Measurements from ENCODE around the gene INTS2. TPM values are rescaled to one million over a fixed set of nuclear protein-coding genes. Genes with fewer than 3 reads are reported as not detected.

The INTS2 gene
- total and polyA plus RNA-seq, 12 donors = 1.3 to 14.1 (median 8.7) TPM

DNA sequence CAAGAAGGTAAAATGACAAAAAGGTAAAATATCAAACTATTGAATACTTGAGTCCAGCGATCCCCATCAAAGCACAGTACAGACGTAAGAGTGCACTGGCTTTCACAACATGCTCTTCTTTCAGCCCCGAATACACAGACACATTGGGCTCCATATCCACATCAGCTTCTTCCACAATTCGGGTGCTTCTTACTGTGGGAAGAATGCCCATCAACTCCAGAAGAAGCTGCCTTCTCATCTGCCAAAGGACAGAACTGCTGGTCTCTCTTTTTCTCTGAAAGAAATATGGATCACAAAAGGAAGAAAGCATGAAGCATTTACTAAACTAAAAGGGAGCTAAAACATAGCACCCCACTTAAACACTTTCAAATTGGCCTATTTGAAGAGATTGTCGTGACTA is 20.4 kb downstream of the INTS2 start:
- intact Hi-C loops (cut with DNase I) = no loop called here
- peaks cover 0 to 53% of the 10 kb centered on the region in 2 donors for H3K36me3 ChIP-seq (replicated peaks in 1 of 2)

DNA sequence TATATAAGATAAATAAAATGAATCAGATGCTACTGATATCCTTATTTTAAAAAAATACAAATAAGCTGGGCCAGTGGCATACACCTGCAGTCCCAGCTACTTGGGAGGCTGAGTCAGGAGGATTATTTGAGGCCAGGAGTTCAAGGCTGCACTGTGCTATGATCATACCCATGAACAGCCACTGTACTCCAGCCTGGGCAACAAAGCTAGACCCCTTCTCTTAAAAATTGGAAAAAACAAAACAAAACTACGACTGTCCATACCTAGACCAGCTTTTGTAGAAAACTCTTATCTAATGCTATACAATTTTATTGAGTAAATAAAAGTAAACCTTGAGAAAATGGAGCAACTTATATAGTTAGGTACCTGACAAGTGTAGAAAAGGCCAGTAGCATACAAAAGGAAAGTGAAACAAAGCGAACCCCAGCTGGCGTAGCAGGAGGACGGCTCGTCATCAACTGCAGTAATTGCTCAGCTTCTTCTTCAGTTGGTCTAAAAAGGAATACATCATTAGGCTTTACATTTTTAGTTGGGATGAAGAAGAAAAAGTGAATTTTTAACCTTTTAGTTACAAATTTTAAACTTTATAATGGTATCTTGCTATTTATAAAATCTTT is 23.6 kb downstream of the INTS2 start:
- H3K9me3 ChIP-seq (replicated peaks in 1 of 3) = no peaks in the 10 kb centered on the region
- TF ChIP-seq, protein P1, sequence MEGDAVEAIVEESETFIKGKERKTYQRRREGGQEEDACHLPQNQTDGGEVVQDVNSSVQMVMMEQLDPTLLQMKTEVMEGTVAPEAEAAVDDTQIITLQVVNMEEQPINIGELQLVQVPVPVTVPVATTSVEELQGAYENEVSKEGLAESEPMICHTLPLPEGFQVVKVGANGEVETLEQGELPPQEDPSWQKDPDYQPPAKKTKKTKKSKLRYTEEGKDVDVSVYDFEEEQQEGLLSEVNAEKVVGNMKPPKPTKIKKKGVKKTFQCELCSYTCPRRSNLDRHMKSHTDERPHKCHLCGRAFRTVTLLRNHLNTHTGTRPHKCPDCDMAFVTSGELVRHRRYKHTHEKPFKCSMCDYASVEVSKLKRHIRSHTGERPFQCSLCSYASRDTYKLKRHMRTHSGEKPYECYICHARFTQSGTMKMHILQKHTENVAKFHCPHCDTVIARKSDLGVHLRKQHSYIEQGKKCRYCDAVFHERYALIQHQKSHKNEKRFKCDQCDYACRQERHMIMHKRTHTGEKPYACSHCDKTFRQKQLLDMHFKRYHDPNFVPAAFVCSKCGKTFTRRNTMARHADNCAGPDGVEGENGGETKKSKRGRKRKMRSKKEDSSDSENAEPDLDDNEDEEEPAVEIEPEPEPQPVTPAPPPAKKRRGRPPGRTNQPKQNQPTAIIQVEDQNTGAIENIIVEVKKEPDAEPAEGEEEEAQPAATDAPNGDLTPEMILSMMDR (IDR thresholded peaks at IDR 0.05) = no peak
- TF ChIP-seq POLR2A (IDR thresholded peaks at IDR 0.05) = no peak
- H3K36me3 ChIP-seq (replicated peaks in 1 of 2) = peaks cover 0 to 41% of the 10 kb centered on the region in 2 donors
- H3K27ac ChIP-seq = no peak overlapping the region
- no peaks in the 10 kb centered on the region for H3K4me1 ChIP-seq (replicated peaks in 1 of 2)
- H3K4me3 ChIP-seq = no peak overlapping the region
- WGBS, 4 donors = 88 to 93% (median 90%) methylated on average over 5 of the region's 5 CpGs
- intact Hi-C loops (cut with DNase I) = no loop called here
- no peaks in the 10 kb centered on the region for H3K27me3 ChIP-seq
- peak in 1 of 7 donors; percentile 7 for DNase-seq

More for the DNA sequence above, 20.4 kb downstream of the INTS2 start:
- no peaks in the 10 kb centered on the region for H3K27me3 ChIP-seq
- DNase-seq = no peak
- TF ChIP-seq POLR2A (IDR thresholded peaks at IDR 0.05) = no peak
- TF ChIP-seq, protein P1 (IDR thresholded peaks at IDR 0.05) = no peak
- H3K4me1 ChIP-seq (replicated peaks in 1 of 2) = no peaks in the 10 kb centered on the region
- no peak overlapping the region for H3K4me3 ChIP-seq
- no peak overlapping the region for H3K27ac ChIP-seq
- no peaks in the 10 kb centered on the region for H3K9me3 ChIP-seq (replicated peaks in 1 of 3)
- WGBS, 4 donors = 93 to 95% (median 95%) methylated on average over 5 of the region's 5 CpGs

DNA sequence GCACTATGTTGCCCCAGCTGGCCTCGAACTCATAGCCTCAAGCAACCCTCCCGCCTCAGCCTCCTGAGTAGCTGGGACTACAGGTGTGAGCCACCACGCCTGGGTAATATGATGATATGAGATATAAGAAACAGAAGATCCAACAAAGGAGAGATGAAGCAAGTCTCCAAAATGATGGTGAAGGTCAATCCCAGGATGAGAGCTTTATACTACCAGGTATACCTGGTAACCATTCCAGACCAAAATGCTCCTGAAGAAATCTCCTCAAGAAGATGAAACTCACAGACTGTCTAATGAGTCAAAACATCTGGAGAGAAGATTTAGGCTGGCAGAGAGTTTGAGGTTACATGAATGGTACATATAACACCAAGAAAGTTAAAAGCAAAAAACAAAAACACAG is 24.5 kb downstream of the INTS2 start:
- no peak overlapping the region for H3K27ac ChIP-seq
- no peak for TF ChIP-seq POLR2A (IDR thresholded peaks at IDR 0.05)
- TF ChIP-seq, protein P1 (IDR thresholded peaks at IDR 0.05) = no peak
- WGBS, 4 donors = 94 to 100% (median 99%) methylated on average over 3 of the region's 3 CpGs
- intact Hi-C loops (cut with DNase I) = no loop called here
- peaks cover 0 to 50% of the 10 kb centered on the region in 2 donors for H3K36me3 ChIP-seq (replicated peaks in 1 of 2)
- no peak overlapping the region for H3K4me3 ChIP-seq
- H3K27me3 ChIP-seq = no peaks in the 10 kb centered on the region
- no peak for DNase-seq
- no peaks in the 10 kb centered on the region for H3K9me3 ChIP-seq (replicated peaks in 1 of 3)
- H3K4me1 ChIP-seq (replicated peaks in 1 of 2) = no peaks in the 10 kb centered on the region

DNA sequence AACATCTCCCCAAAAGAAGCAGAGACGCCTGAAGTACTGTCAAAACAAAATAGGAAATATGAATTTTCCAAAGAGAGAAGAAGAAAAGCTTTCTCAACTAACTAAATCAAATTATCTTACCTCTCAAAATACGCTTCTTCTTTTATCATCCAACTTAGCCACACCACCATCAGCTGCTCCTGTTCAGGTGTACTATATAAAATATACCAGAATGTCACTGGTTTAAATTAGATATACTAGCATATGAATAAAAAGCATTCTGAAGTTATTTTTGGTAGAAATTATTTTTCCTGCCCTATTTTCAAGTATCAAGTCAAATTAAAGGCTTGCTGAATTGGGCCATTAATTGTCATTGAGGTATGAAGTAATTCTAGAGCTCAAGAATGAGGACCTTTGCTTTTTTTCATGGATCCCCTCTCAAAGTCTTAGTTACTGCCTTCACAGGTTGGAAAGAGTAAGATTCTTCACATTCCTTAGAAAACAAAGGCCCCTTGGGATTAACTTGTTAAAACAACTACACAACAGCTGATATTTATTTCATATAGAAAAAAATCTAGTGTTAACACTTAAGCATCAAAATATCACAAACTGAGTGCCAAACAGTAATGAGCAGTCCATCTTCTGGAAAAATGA is 30.1 kb downstream of the INTS2 start:
- peaks cover 0 to 63% of the 10 kb centered on the region in 2 donors for H3K36me3 ChIP-seq (replicated peaks in 1 of 2)
- WGBS, 4 donors = 89 to 100% (median 95%) methylated on average over 2 of the region's 2 CpGs
- DNase-seq = no peak

More for the DNA sequence above, 30.1 kb downstream of the INTS2 start:
- H3K4me3 ChIP-seq = no peak overlapping the region
- H3K9me3 ChIP-seq (replicated peaks in 1 of 3) = no peaks in the 10 kb centered on the region
- H3K27ac ChIP-seq = no peak overlapping the region
- no peaks in the 10 kb centered on the region for H3K4me1 ChIP-seq (replicated peaks in 1 of 2)
- intact Hi-C loops (cut with DNase I) = no loop called here
- no peak for TF ChIP-seq POLR2A (IDR thresholded peaks at IDR 0.05)
- TF ChIP-seq, protein P1 (IDR thresholded peaks at IDR 0.05) = no peak
- no peaks in the 10 kb centered on the region for H3K27me3 ChIP-seq

Measured in adrenal gland (tissue), 12 donors.